Astrocyte of the cerebellum (primary cell): ENCODE measurements around the gene TXNRD1.
A peak's percentile ranks its signal among the peaks of the same experiment; 100 is the strongest.

ENCODE experiments used
- DNase-seq: peaks from one replicate; pipeline ENCODE4 v3.0.0-alpha.2; 2011; ENCODE audit warnings: low read depth
- H3K4me3 ChIP-seq: 2 replicates; pipeline ENCODE4 v1.5.1; 2011; ENCODE audit warnings: mild to moderate bottlenecking, low read depth, low read length, moderate library complexity
- in situ Hi-C: cut with HindIII; loops from 2 replicates; pipeline ENCODE4 v1.10.0; 2017; ENCODE audit warnings: low sequenced_read_pairs
- TF ChIP-seq, protein P1 (sequence below): IDR thresholded peaks from 2 replicates; pipeline ENCODE4 v1.5.1; 2012; ENCODE audit warnings: low read length, low read depth, moderate library complexity, mild to moderate bottlenecking; ENCODE audit errors: missing control alignments

Gene TXNRD1

DNA sequence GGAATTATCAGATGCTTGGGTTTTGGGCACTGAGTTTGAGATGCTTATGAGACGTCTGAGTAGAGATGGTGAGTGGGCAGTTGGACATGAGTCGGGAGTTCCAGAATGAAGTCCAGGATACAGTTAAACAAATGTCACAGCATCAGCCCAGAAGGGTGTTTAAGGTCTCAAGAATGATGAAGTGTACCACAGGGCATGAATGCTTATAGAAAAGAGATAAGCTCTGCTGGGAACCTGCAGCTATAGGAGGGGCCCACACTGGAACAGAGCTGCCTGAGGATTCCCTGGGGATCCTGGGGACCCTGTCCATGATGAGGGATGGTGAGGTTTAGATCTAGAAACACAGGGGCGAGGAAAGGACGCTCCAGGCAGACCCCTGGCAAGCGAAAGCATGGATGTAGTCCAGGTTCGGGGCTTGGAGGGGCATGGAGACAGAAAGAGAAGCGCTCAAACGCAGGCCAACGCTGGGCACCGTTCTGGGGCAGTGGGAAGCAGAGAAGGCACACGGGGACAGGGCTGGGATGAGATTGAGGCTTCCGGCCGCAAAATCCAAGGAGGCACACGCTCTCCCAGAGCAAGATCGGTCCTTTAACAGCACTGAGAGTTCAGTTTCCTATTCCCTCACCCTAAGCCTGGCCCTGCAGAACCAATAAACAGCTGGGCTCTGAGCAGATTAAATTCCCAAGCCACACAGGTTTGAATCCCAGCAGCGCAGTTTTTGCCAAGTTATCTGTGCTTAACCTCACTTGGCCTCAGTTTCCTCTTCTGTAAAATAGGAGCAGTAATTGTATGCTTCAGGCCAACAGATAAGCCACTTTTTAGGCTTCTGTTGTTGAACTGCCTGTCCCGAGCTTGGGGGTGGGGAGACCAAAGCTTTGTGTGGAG lies 140.9 kb downstream of the TXNRD1 start:
- in situ Hi-C loops: no loop called here
- H3K4me3 ChIP-seq: no peak overlapping the region
- no peak for DNase-seq
- TF ChIP-seq, protein P1, sequence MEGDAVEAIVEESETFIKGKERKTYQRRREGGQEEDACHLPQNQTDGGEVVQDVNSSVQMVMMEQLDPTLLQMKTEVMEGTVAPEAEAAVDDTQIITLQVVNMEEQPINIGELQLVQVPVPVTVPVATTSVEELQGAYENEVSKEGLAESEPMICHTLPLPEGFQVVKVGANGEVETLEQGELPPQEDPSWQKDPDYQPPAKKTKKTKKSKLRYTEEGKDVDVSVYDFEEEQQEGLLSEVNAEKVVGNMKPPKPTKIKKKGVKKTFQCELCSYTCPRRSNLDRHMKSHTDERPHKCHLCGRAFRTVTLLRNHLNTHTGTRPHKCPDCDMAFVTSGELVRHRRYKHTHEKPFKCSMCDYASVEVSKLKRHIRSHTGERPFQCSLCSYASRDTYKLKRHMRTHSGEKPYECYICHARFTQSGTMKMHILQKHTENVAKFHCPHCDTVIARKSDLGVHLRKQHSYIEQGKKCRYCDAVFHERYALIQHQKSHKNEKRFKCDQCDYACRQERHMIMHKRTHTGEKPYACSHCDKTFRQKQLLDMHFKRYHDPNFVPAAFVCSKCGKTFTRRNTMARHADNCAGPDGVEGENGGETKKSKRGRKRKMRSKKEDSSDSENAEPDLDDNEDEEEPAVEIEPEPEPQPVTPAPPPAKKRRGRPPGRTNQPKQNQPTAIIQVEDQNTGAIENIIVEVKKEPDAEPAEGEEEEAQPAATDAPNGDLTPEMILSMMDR: no peak

DNA sequence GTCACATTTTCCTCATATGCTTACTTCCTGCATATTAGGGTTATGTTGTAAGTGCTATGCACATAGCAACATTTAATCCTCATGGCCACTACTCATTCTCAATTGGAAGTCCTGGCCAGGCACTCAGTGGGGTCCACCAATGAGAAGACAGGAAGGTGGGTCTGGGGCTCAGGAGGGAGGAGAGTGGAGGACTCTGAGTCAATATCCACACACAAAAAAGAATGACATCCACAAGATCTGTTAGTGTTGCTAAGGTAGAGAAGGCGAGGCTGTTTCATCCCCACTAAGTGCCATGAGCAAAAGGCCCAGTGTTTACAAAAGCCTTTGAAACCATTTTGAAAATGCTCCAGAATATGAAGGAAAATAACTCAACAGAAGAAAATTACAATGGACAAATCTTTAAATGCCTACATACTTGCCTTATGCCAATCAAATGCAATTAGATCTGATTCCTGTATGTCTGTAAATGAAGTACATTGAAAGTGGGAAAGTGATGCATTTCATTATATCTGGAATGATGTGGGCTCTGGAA lies 141.9 kb downstream of the TXNRD1 start:
- no peak overlapping the region for H3K4me3 ChIP-seq
- TF ChIP-seq, protein P1: no peak
- DNase-seq: no peak
- in situ Hi-C loops: no loop called here

DNA sequence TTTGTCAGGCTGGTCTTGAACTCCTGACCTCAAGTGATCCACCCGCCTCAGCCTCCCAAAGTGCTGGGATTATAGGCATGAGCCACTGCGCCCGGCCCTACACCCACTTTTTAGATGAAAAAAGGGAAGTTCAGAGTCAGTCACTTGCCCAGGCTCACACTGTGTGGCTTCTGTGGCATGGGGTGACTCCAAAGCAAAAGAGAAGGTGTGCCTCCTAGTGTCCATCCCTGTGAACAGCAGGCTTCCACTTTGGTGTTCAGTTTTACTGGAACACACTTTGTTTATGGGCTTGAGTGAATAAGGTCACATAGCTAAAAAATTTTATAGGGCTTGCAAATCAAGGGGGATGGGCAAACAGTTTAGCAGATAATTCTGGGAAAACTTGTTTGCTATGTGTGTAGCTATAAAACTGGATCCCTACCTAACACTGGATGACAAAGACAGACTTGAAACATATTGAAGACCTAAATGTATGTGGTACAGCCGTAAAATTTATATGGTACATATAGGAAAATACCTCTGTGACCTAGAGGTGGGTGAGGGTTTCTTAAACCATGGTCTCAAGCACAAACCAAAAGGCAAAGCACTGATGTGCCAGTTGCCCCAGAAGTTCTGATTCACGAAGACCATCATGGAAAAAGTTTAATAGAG lies 142.9 kb downstream of the TXNRD1 start:
- TF ChIP-seq, protein P1: peak; percentile 71
- no peak for DNase-seq
- in situ Hi-C loops: no loop called here
- H3K4me3 ChIP-seq: no peak overlapping the region

DNA sequence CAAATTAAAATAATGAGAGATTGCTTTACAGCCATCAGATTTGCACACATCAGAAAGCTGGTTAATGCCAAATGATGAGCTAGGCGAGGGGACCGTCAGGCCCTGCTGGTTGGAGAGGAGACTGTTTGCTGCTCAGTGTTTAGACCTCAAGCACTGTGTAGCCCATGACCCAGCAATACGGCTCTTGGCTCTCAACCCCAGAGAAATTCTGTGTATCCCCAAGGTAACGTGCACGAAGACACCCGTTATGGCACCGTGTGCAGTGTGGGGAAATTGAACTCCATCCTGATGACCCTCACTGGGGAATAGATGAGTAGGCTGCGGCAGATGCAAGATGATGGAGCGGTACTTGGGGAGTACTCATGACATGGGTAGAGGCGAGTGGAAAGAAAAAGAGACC lies 143.6 kb downstream of the TXNRD1 start:
- H3K4me3 ChIP-seq: no peak overlapping the region
- in situ Hi-C loops: no loop called here
- TF ChIP-seq, protein P1: no peak
- no peak for DNase-seq

DNA sequence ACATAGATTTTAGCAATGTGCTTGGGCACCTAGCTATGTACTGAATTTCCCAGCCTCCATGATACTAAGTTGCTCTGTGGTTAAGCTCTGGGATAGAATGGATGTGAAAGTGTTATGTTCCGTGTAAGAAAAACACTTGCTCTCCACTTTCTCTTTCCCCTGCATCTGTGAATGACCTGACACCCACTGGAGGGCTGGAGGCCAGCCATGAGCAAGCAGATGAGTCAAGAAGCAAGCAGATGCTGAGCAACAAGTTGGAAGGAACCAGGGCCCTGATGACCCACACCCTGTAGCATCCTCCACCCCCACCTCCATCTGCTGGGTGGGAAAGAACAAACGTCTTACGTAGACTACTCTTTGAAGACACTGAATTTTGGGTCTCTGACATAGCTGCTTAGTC lies 144.6 kb downstream of the TXNRD1 start:
- DNase-seq: no peak
- TF ChIP-seq, protein P1: no peak
- in situ Hi-C loops: no loop called here
- H3K4me3 ChIP-seq: no peak overlapping the region

DNA sequence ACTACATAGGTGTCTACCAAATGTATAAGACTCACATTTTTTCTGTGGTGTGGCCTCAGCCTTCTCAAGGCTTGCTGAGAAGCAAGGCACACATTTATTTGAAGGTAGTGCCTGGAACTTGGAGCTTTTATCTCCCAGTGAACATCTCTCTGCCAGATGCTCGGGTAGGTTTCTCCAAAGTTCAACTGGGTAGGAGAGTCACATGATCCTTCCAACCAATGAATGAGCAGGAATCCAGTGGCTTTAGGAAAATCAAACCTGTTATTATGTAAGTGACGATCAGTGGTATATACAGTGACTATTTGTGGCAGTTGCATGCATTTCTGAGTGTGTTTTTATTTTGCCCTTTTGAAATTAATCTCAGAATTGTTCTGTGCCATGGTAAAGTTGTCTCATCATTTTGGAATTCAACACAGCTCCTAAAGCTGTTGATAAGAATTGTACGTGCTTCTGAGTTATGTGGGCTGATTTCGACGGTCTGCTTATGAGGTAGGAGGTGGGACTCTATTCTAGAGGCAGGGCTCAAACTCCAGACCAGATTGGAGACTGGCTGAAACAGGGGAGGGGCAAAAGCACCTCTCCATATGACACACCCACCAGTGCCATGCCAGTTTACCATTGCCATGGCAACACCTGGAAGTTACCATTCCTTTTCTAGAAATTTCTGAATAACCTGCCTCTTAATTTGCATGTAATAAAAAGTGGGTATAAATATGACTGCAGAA lies 145.6 kb downstream of the TXNRD1 start:
- H3K4me3 ChIP-seq: no peak overlapping the region
- no peak for DNase-seq
- TF ChIP-seq, protein P1: no peak
- in situ Hi-C loops: no loop called here
